ENCODE measurements around the gene HBA2. TPM values are rescaled to one million over a fixed set of nuclear protein-coding genes. Genes with fewer than 3 reads are reported as not detected.
"Not testable (repeated sequence)": the region's sequence is repeated elsewhere in the genome, so short reads cannot be mapped to it uniquely, and the experiment has no call there.

HBA2 gene
- total RNA-seq, 1 donor from 2014 or later, result not detected

GRCh38 chr16:166375-167121, 6.1 kb upstream of the HBA2 start:
- Mint-ChIP-seq H3K27me3 (peaks cover 77% of the 10 kb centered on the region), H3K9me3 (no peaks in the 10 kb centered on the region), H3K36me3 (no peaks in the 10 kb centered on the region)

GRCh38 chr16:167122-167690, 5.5 kb upstream of the HBA2 start:
- H3K4me3 Mint-ChIP-seq, result no peak overlapping the region
- no peaks in the 10 kb centered on the region for H3K36me3 Mint-ChIP-seq
- no peak for TF ChIP-seq CTCF (conservative IDR thresholded peaks at IDR 0.05)
- no peak overlapping the region for H3K27ac Mint-ChIP-seq
- no peaks in the 10 kb centered on the region for H3K9me3 Mint-ChIP-seq
- peaks cover 75% of the 10 kb centered on the region for H3K27me3 Mint-ChIP-seq
- no peak for DNase-seq (ENCODE audit: extremely low spot score, unreplicated experiment)
- H3K4me1 Mint-ChIP-seq (ENCODE audit: unreplicated experiment), result no peaks in the 10 kb centered on the region

More at GRCh38 chr16:166375-167121, 6.1 kb upstream of the HBA2 start:
- Mint-ChIP-seq H3K4me1 (ENCODE audit: unreplicated experiment) (no peaks in the 10 kb centered on the region), H3K4me3 (no peak overlapping the region), H3K27ac (no peak overlapping the region)
- TF ChIP-seq CTCF (conservative IDR thresholded peaks at IDR 0.05), result no peak
- no peak for DNase-seq (ENCODE audit: extremely low spot score, unreplicated experiment)

- no peaks in the 10 kb centered on the region for H3K9me3 Mint-ChIP-seq
- no peak overlapping the region for H3K4me3 Mint-ChIP-seq
- no peaks in the 10 kb centered on the region for H3K36me3 Mint-ChIP-seq
- TF ChIP-seq CTCF (conservative IDR thresholded peaks at IDR 0.05), result no peak
- H3K4me1 Mint-ChIP-seq (ENCODE audit: unreplicated experiment), result no peaks in the 10 kb centered on the region
- H3K27me3 Mint-ChIP-seq, result peaks cover 73% of the 10 kb centered on the region
- DNase-seq (ENCODE audit: extremely low spot score, unreplicated experiment), result no peak
- no peak overlapping the region for H3K27ac Mint-ChIP-seq
Measured at GRCh38 chr16:168424-168823, 4.3 kb upstream of the HBA2 start.

- no peaks in the 10 kb centered on the region for H3K36me3 Mint-ChIP-seq
- TF ChIP-seq CTCF (conservative IDR thresholded peaks at IDR 0.05), result no peak
- no peaks in the 10 kb centered on the region for H3K4me1 Mint-ChIP-seq (ENCODE audit: unreplicated experiment)
- no peak overlapping the region for H3K27ac Mint-ChIP-seq
- H3K9me3 Mint-ChIP-seq, result no peaks in the 10 kb centered on the region
- peaks cover 75% of the 10 kb centered on the region for H3K27me3 Mint-ChIP-seq
- DNase-seq (ENCODE audit: extremely low spot score, unreplicated experiment), result no peak
- no peak overlapping the region for H3K4me3 Mint-ChIP-seq
Measured at GRCh38 chr16:169014-169413, 3.7 kb upstream of the HBA2 start.

GRCh38 chr16:170088-170507, 2.6 kb upstream of the HBA2 start:
- not testable (repeated sequence) for H3K4me1 Mint-ChIP-seq (ENCODE audit: unreplicated experiment); H3K36me3 Mint-ChIP-seq; H3K9me3 Mint-ChIP-seq; DNase-seq (ENCODE audit: extremely low spot score, unreplicated experiment); H3K4me3 Mint-ChIP-seq; H3K27ac Mint-ChIP-seq
- H3K27me3 Mint-ChIP-seq, result peaks cover 84% of the 10 kb centered on the region

GRCh38 chr16:170788-171187, 1.9 kb upstream of the HBA2 start:
- no peak for DNase-seq (ENCODE audit: extremely low spot score, unreplicated experiment)
- Mint-ChIP-seq H3K4me1 (ENCODE audit: unreplicated experiment) (no peaks in the 10 kb centered on the region), H3K27me3 (peaks cover 84% of the 10 kb centered on the region), H3K4me3 (no peak overlapping the region), H3K36me3 (no peaks in the 10 kb centered on the region), H3K9me3 (no peaks in the 10 kb centered on the region), H3K27ac (no peak overlapping the region)
- no peak for TF ChIP-seq CTCF (conservative IDR thresholded peaks at IDR 0.05)

GRCh38 chr16:173211-173854, 657 bp downstream of the HBA2 start:
- not testable (repeated sequence) for H3K36me3 Mint-ChIP-seq; H3K9me3 Mint-ChIP-seq; H3K4me1 Mint-ChIP-seq (ENCODE audit: unreplicated experiment); DNase-seq (ENCODE audit: extremely low spot score, unreplicated experiment); H3K4me3 Mint-ChIP-seq; H3K27ac Mint-ChIP-seq
- H3K27me3 Mint-ChIP-seq, result peaks cover 77% of the 10 kb centered on the region

- H3K27me3 Mint-ChIP-seq, result peaks cover 75% of the 10 kb centered on the region
- not testable (repeated sequence) for H3K4me1 Mint-ChIP-seq (ENCODE audit: unreplicated experiment); H3K36me3 Mint-ChIP-seq; H3K9me3 Mint-ChIP-seq; DNase-seq (ENCODE audit: extremely low spot score, unreplicated experiment); H3K27ac Mint-ChIP-seq
- peak overlapping the region; percentile 39 for H3K4me3 Mint-ChIP-seq
Measured at GRCh38 chr16:173928-174769, 1.5 kb downstream of the HBA2 start.
